AG09319 (cell line): ENCODE measurements around the gene PSAPL1.

Source experiments
- DNase-seq: peaks from one replicate; pipeline ENCODE4 v3.0.0-alpha.2; 2010; ENCODE audit warnings: low read depth; ENCODE audit errors: extremely low read depth
- CTCF ChIP-seq: IDR thresholded peaks from 2 replicates; pipeline ENCODE4 v1.5.1; 2011; ENCODE audit warnings: low read depth, mild to moderate bottlenecking, inconsistent platforms, low read length, moderate library complexity

Gene PSAPL1

GRCh38 chr4:7439699-7440098 lies 5.0 kb upstream of the PSAPL1 start:
- no peak for DNase-seq
- no peak for TF ChIP-seq CTCF

GRCh38 chr4:7436256-7436655 lies 1.5 kb upstream of the PSAPL1 start:
- TF ChIP-seq CTCF, result no peak
- DNase-seq, result no peak

GRCh38 chr4:7435471-7436061 lies 836 bp upstream of the PSAPL1 start:
- TF ChIP-seq CTCF, result no peak
- DNase-seq, result no peak

GRCh38 chr4:7434141-7434765 lies 477 bp downstream of the PSAPL1 start:
- no peak for TF ChIP-seq CTCF
- DNase-seq, result no peak

GRCh38 chr4:7433376-7434140 lies 1.2 kb downstream of the PSAPL1 start:
- DNase-seq, result no peak
- no peak for TF ChIP-seq CTCF

GRCh38 chr4:7432531-7433375 lies 2.0 kb downstream of the PSAPL1 start:
- no peak for DNase-seq
- no peak for TF ChIP-seq CTCF
